ENCODE measurements around the gene C6orf62. TPM values are rescaled to one million over a fixed set of nuclear protein-coding genes. Genes with fewer than 3 reads are reported as not detected.
A peak's percentile ranks its signal among the peaks of the same experiment; 100 is the strongest.
"Not testable (repeated sequence)": the region's sequence is repeated elsewhere in the genome, so short reads cannot be mapped to it uniquely, and the experiment has no call there.

Gene C6orf62
- polyA plus RNA-seq, 3 donors = 127 to 143 (median 135) TPM

- DNase-seq (ENCODE audit: extremely low read depth in 1 of 11, low read depth in 9 of 11, low spot score in 4 of 11) = no peak
These were observed 35.4 kb downstream of the C6orf62 start for GRCh38 chr6:24683297-24684296.

- no peak for DNase-seq (ENCODE audit: extremely low read depth in 1 of 11, low read depth in 9 of 11, low spot score in 4 of 11)
These were observed 38.4 kb downstream of the C6orf62 start for GRCh38 chr6:24680582-24680981.

GRCh38 chr6:24678792-24679352, 40.1 kb downstream of the C6orf62 start:
- DNase-seq (ENCODE audit: extremely low read depth in 1 of 11, low read depth in 9 of 11, low spot score in 4 of 11) = not testable (repeated sequence)

- no peak for DNase-seq (ENCODE audit: extremely low read depth in 1 of 11, low read depth in 9 of 11, low spot score in 4 of 11)
These were observed 45.3 kb downstream of the C6orf62 start for GRCh38 chr6:24673625-24674024.

GRCh38 chr6:24672620-24673182, 46.3 kb downstream of the C6orf62 start:
- DNase-seq (ENCODE audit: extremely low read depth in 1 of 11, low read depth in 9 of 11, low spot score in 4 of 11) = no peak

GRCh38 chr6:24671077-24671476, 47.9 kb downstream of the C6orf62 start:
- DNase-seq (ENCODE audit: extremely low read depth in 1 of 11, low read depth in 9 of 11, low spot score in 4 of 11) = not testable (repeated sequence)

GRCh38 chr6:24670492-24670891, 48.5 kb downstream of the C6orf62 start:
- DNase-seq (ENCODE audit: extremely low read depth in 1 of 11, low read depth in 9 of 11, low spot score in 4 of 11) = not testable (repeated sequence)

GRCh38 chr6:24668997-24669361, 50.0 kb downstream of the C6orf62 start:
- DNase-seq (ENCODE audit: extremely low read depth in 1 of 11, low read depth in 9 of 11, low spot score in 4 of 11) = no peak

- not testable (repeated sequence) for DNase-seq (ENCODE audit: extremely low read depth in 1 of 11, low read depth in 9 of 11, low spot score in 4 of 11)
These were observed 50.6 kb downstream of the C6orf62 start for GRCh38 chr6:24668066-24668996.

- peak in 5 of 11 donors; percentile 9 to 35 (median 23) for DNase-seq (ENCODE audit: extremely low read depth in 1 of 11, low read depth in 9 of 11, low spot score in 4 of 11)
These were observed 51.6 kb downstream of the C6orf62 start for GRCh38 chr6:24667378-24667803.

GRCh38 chr6:24666641-24667377, 52.1 kb downstream of the C6orf62 start, which contains the start of the genes ACOT13 and TDP2:
Gene ACOT13, plus strand, starts transcription at chr6:24667077. Its CDS starts 187 bp downstream, at chr6:24667264.
Gene TDP2, minus strand, starts transcription at chr6:24666899. Its CDS starts 37 bp downstream, at chr6:24666862.
- DNase-seq (ENCODE audit: extremely low read depth in 1 of 11, low read depth in 9 of 11, low spot score in 4 of 11) = peak; percentile 91 to 99 (median 97)

- peak in 5 of 11 donors; percentile 14 to 32 (median 30) for DNase-seq (ENCODE audit: extremely low read depth in 1 of 11, low read depth in 9 of 11, low spot score in 4 of 11)
These were observed 52.8 kb downstream of the C6orf62 start for GRCh38 chr6:24666097-24666640.

- no peak for DNase-seq (ENCODE audit: extremely low read depth in 1 of 11, low read depth in 9 of 11, low spot score in 4 of 11)
These were observed 54.6 kb downstream of the C6orf62 start for GRCh38 chr6:24664046-24664987.

- no peak for DNase-seq (ENCODE audit: extremely low read depth in 1 of 11, low read depth in 9 of 11, low spot score in 4 of 11)
These were observed 55.8 kb downstream of the C6orf62 start for GRCh38 chr6:24663189-24663588.

GRCh38 chr6:24662236-24662635, 56.7 kb downstream of the C6orf62 start:
- DNase-seq (ENCODE audit: extremely low read depth in 1 of 11, low read depth in 9 of 11, low spot score in 4 of 11) = no peak

GRCh38 chr6:24661759-24662158, 57.2 kb downstream of the C6orf62 start:
- DNase-seq (ENCODE audit: extremely low read depth in 1 of 11, low read depth in 9 of 11, low spot score in 4 of 11) = not testable (repeated sequence)

- no peak for DNase-seq (ENCODE audit: extremely low read depth in 1 of 11, low read depth in 9 of 11, low spot score in 4 of 11)
These were observed 58.8 kb downstream of the C6orf62 start for GRCh38 chr6:24660105-24660504.
